ENCODE results near the gene RGS13.
"Not testable (repeated sequence)": the region's sequence is repeated elsewhere in the genome, so short reads cannot be mapped to it uniquely, and the experiment has no call there.

RGS13 gene

DNA sequence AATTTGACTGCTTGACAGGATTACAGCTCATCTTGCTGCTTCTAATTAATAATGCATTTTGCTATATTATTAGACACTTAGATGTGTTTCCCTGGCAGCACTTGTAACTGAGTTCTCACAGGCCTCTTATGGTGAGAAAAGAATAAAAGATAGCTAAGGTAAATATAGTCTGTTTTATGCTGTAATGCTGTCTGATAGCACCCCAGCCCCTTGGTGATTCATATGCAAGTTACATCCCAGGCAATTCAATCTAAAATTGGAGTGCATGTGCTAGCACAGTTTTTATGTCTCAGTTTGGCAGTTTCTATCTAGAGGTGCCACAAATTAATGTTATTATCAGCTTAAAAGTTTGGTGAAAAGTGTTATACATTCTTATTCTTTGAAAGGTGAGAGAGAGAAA is 42.2 kb downstream of the RGS13 start:
- DNase-seq (ENCODE audit: low read depth) = no peak

GRCh38 chr1:192682335-192682734 is 46.4 kb downstream of the RGS13 start:
- DNase-seq (ENCODE audit: low read depth) = no peak

GRCh38 chr1:192683081-192683480 is 47.1 kb downstream of the RGS13 start:
- not testable (repeated sequence) for DNase-seq (ENCODE audit: low read depth)

GRCh38 chr1:192689459-192689858 is 53.5 kb downstream of the RGS13 start:
- DNase-seq (ENCODE audit: low read depth) = no peak

GRCh38 chr1:192691041-192691440 is 55.1 kb downstream of the RGS13 start:
- DNase-seq (ENCODE audit: low read depth) = no peak

DNA sequence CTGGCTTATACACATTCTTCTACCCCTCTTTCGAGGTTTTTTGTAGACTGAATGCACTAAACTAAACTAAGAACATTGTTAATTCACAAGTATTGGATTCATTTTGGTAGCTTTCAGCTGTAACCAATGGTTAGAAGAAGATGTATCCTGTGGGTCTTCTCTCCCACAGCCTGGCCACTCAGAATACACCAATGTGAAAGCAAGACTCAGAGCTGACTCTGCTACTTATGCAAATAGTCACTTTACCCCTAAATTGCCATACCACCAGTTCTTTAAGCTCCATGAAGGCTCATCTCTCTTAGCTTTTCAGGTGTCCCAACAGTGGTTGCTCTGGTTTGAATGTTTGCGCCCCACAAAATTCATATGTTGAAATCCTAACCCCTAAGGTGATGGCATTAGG is 60.1 kb downstream of the RGS13 start:
- no peak for DNase-seq (ENCODE audit: low read depth)

DNA sequence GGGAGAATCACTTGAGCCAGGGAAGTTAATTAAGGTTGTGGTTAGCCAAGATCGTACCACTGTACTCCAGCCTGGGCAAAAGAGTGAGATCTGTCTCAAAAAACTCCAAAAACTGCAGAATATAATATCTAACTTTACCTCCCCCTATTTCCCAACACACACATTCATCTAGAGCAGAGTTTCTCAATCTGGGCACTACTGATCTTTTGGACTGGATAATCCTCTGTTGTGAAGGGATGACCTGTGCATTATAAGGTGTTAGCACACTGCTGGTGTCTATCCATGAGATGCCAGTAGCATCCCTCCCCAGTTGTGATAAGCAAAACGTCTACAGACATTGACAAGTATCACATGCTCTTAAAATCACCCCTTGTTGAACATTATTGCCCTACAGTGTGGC is 61.8 kb downstream of the RGS13 start:
- no peak for DNase-seq (ENCODE audit: low read depth)

- no peak for DNase-seq (ENCODE audit: low read depth)
Measured at GRCh38 chr1:192698731-192699130, 62.8 kb downstream of the RGS13 start.

GRCh38 chr1:192700834-192701271 is 64.9 kb downstream of the RGS13 start:
- DNase-seq (ENCODE audit: low read depth) = no peak

- DNase-seq (ENCODE audit: low read depth) = no peak
Measured at GRCh38 chr1:192702212-192702902, 66.4 kb downstream of the RGS13 start.

DNA sequence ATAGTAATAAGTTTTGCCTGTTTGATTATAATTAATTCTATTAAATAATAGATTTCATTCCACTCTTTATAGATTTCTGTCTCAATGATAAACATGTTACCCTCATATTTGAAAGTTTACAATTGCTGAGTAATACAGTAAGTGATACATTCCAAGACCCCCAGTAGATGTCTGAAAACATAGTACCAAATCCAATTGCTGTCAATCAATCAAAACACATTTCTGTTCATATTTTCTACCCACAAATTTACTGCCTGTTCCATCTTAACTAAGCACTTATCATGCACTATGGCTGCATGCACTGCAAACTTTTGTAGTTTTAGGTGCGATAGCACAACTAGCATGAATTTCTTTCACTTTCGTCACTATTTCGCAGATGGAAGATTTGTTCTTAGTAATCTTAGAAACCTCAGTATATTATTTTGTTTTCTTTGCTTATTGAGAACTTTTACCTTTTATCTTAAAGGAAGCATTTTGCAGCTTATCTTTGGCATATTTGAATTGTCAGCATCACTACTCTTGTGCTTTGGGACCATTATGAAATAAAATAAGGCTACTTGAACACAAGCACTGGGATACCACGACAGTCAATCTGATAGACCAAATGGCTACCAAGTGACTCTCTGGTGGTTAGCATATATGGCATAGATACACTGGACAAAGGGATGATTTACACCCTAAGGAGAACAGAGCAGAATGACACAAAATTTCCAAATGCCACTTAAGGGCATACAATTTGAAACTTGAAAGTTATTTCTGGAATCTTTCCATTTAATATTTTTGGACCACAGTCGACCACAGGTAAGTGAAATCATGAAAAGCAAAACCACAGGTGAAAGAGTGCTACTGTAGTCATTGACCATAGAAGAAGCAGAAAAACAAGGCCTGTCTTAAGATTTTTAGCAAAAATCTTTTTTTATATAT is 67.6 kb downstream of the RGS13 start:
- no peak for DNase-seq (ENCODE audit: low read depth)

DNA sequence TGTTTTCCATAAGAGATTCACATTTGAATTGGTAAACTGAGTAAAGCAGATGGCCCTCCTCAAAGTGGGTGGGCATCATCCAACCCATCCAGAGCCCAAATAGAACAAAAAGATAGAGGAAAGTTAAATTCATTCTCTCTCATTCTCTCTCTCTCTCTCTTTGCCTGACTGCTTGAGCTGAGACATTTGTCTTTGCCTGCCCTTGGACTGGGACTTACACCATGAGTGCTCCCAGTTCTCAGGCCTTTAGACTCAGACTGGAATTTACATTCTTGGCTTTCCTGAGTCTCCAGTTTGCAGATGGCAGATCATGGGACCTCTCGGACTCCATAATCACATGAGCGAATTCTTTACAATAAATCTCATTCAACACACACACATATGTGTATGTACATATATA is 69.6 kb downstream of the RGS13 start:
- DNase-seq (ENCODE audit: low read depth) = no peak

DNA sequence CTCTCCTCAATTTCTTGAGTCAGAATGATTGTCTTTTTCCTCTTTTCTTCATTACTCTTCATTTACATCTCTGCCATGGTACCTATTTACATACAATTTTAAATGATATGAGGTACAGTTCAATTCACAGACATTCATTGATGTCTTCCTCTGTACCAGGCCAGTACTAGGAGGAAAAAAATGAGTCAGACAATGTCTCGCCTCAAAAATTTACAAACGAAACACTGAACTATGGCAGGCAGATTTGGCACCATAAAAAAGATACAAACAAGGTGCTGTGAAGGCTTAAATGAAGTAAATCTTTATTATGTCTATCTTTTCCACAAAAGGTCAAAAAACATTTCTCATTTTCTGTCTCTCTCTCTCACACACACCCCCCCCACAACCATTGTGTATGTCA is 71.0 kb downstream of the RGS13 start:
- no peak for DNase-seq (ENCODE audit: low read depth)

DNA sequence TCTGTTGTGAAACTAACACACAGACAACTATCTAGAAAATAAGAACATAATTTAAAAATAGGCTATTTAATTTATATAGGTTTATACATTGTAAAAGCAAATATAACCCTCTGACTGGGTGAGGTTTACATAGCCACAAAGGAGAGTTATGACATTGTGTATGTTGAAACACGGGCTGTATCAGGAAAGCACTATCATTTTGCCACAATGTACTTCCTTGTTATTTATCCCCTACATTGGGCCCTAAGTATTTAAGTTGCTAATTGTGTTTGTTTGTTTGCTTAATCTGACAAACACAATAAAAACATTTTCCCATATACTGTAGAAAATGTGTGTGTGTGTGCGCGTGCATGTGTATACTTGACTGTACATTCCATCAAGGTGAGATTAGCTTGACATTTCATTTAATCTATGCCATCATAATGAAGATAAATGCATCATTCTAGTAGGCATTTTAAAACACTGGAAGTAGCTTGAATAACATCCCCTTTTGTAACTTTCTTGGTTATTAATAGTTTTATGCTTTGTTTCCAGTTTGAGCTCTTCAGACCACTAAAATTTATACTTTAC is 72.1 kb downstream of the RGS13 start:
- no peak for DNase-seq (ENCODE audit: low read depth)

DNA sequence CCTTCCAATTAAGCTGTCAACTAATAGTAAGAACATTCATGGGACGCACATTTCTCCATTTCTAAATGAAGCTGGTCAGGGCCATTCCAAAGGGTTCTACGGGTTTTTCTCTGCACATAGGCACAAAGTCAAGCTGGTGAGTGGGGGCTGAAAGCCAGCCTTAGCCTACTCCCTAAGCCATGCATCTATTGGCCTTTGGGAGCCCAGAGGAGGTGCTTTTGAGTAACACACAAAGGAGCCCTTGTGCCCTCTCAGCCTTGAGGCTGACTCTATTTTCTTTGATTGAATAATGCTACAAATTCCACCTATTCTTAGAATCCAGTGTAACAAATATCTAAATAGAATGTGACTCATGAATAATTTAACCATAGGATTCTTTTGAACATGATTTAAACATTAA is 73.6 kb downstream of the RGS13 start:
- DNase-seq (ENCODE audit: low read depth) = no peak
